ENCODE results near the gene PLG.
"Not testable (repeated sequence)": the region's sequence is repeated elsewhere in the genome, so short reads cannot be mapped to it uniquely, and the experiment has no call there.

PLG gene

DNA sequence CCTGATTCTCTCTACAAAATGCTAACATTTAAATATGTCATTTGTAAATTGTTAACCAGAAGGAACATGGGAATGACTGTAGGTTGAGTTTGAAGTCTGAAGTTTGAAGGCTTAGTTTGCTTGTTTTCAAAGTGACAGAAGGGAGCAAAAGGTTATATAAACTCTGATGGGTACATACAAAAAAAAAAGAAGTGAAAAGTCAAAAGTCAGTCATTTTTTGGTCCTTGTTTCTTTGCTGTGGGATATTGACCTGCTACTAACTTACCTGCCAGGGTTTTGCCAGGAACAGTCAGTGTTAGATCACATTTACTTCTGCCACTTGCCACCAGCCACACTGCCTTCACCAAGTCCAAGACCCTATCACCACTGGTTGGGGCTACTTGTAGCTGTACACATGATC, 6.9 kb downstream of the PLG start:
- not testable (repeated sequence) for FAIRE-seq

DNA sequence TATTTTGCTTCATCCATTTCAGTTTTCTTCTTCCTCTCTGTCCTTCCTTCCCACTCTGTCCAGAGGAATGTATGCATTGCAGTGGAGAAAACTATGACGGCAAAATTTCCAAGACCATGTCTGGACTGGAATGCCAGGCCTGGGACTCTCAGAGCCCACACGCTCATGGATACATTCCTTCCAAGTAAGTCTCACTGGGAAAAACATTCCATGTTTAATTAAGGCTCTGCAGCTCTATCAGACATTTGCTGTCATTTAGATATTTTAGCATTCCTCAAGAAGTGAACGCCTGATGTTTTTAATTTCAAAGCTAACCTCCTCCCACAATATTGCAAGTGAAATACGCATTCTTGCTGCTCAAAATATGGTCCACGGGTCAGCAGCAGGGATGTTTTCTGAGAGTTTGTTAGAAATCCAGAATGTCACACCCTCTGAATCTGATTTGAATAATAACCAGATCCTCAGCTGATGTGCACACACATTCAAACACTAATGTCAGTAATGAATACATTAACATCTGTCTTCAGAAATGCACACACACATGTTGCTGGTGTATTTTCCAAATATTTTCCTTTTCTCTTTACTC, 12.8 kb downstream of the PLG start:
- no peak for FAIRE-seq

GRCh38 chr6:160730911-160731310, 28.9 kb downstream of the PLG start:
- FAIRE-seq: no peak

DNA sequence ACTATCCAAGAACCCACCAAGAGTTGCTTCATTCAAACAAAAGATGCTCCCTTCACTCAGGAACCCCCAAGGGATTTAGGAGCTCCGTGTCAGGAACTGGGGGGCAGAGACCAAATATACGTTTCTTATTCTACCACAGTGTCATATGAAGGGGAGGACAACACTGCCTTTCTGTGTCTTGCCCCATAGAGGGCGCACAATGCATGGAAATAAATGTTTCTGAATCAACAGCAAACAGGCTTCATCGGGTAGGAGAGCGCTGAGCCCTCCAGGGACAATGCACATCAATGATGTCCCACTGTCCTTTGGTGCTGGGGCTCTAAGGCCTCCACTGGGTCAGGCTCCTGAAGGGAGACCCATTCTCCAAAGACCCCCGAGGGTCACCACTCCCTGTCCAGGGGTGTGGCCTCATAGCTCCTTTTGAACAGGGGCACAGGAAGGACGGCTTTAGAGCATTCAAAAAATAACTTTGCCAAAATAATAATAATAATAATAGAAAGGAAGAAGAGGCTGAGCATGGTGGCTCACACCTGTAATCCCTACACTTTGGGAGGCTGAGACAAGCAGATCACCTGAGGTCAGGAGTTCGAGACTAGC, 31.1 kb downstream of the PLG start:
- FAIRE-seq: no peak

- no peak for FAIRE-seq
These were observed 32.6 kb downstream of the PLG start for GRCh38 chr6:160734627-160735026.

GRCh38 chr6:160735523-160735922, 33.5 kb downstream of the PLG start:
- FAIRE-seq: no peak

DNA sequence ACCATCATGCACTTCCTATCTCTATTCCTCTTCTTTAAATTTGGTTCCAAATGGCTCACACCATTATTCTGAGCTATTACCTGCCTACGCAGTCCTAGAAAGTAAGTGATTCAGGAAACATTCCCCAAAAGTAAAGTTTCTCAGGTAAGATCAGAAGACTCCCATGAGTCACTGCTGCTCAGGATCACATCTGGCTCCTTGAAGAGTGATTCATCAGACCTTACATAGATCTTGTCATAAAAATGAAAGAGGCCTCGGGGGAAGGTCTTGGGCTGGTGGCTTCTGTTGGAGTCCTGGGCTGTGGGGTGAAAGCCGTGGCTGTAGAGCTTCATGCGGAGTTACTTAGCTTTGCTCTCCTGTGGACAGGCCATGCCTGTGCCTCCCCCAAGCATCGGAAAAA, 35.9 kb downstream of the PLG start:
- FAIRE-seq: no peak

- FAIRE-seq: no peak
These were observed 37.9 kb downstream of the PLG start for GRCh38 chr6:160739955-160740354.

DNA sequence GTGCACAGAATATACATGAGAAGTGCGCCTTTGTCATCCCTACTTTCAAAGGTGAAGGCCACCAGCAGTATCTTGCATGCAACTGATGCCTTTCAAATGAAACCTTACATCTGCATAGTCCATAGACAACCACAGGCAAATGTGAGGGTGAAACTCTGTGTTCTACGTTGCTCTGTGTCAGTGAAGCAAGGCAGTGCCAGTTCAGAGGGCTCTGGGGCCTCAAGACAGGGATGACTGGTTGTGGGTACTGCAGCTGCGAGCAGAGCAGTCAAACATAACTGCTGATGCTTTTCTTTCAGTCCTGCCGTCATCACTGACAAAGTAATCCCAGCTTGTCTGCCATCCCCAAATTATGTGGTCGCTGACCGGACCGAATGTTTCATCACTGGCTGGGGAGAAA, 39.0 kb downstream of the PLG start:
- FAIRE-seq: not testable (repeated sequence)

DNA sequence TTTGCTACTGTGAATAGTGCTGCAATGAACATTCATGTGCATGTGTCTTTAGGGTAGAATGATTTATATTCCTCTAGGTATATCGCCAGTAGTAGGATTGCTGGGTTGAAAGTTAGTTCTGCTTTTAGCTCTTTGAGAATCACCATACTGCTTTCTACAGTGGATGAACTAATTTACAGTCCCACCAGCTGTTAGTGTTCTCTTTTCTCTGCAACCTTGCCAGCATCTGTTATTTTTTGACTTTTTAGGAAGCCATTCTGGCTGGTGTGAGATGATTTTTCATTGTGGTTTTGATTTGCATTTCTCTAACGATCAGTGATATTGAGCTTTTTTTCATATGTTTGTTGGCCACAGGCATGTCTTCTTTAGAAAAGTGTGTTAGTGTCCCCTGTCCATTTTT, 40.0 kb downstream of the PLG start:
- FAIRE-seq: no peak

GRCh38 chr6:160750276-160750689, 48.2 kb downstream of the PLG start:
- no peak for FAIRE-seq

GRCh38 chr6:160753211-160753610, 51.2 kb downstream of the PLG start:
- not testable (repeated sequence) for FAIRE-seq

GRCh38 chr6:160755165-160755564, 53.1 kb downstream of the PLG start:
- FAIRE-seq: no peak

- FAIRE-seq: no peak
These were observed 54.0 kb downstream of the PLG start for GRCh38 chr6:160756021-160756420.

GRCh38 chr6:160756871-160757270, 54.8 kb downstream of the PLG start:
- FAIRE-seq: no peak

GRCh38 chr6:160764847-160765246, 62.8 kb downstream of the PLG start:
- no peak for FAIRE-seq

GRCh38 chr6:160765412-160765811, 63.4 kb downstream of the PLG start:
- no peak for FAIRE-seq

GRCh38 chr6:160766657-160766988, 64.6 kb downstream of the PLG start:
- FAIRE-seq: no peak

- no peak for FAIRE-seq
These were observed 65.1 kb downstream of the PLG start for GRCh38 chr6:160766989-160767646.

DNA sequence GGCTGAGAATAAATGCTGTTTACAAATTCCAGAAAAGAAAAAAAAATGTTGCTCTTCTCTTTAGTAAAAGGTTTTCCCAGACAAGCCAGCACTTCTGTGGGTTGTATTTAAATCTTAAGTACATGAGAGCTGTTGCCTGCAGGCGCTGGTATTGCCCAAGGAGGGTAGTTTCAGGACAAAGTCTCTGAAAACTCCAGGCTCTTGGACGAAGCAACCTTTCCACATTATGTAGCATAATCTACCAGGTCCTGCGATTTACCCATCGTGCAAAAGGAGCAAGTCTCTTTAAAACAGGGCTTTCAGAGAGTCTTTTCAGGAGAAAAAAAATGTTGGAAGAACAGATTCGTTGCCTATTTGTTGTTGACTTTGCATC, 65.6 kb downstream of the PLG start:
- FAIRE-seq: no peak

- no peak for FAIRE-seq
These were observed 66.1 kb downstream of the PLG start for GRCh38 chr6:160768101-160768500.

GRCh38 chr6:160774399-160774798, 72.4 kb downstream of the PLG start:
- no peak for FAIRE-seq

DNA sequence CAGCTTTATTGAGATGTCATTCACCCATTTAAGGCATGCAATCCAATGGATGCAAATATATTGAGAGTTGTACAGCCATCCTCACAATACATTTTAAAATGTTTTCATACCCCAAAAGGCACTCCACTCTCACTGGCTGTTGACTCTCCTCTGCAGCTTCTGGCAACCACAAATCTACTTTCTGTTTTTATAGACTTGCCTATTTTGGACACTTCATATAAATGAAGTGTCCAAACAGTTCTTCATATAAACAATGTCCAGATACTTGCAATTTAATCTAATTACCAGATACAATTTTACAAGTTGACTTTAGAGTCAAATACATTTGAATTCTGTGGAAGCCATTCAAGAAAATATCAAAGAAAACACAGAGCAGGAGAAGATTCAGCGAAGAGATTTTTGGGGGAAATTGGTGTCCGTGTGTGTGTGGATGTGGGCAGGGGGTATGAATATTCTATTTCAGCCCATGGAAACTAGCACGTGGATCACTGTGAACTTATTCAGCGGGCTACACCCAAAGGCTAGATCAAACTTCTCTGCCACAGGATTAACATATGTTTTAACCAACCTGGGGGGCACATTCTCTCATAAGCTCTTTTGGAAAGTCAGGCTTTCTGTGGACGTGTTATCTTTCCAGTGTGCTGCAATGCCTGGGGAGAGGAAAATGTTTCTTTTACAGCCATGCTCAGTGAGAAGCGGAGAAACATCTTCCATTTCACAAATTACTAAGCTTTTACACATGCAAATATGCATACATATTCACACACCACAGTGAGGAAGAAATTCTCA, 73.9 kb downstream of the PLG start:
- no peak for FAIRE-seq

DNA sequence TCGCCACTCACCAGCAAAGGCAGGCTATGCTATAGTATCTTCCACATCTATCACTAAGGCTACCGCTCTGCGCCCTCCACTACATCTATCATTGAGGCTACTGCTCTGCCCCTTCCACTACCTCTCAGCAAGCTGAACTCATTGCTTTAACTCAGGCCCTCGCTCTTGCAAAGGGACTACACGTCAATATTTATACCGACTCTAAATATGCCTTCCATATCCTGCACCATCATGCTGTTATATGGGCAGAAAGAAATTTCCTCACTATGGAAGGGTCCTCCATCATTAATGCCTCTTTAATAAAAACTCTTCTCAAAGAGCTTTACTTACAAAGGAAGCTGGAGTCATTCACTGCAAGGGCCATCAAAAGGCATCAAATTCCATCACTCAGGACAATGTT, 77.1 kb downstream of the PLG start:
- not testable (repeated sequence) for FAIRE-seq
